ENCODE measurements around the gene TTC34. TPM values are rescaled to one million over a fixed set of nuclear protein-coding genes. Genes with fewer than 3 reads are reported as not detected.

TTC34 gene
- total and polyA plus RNA-seq, 9 of the 15 experiments (the other 6 are each of a cell fraction or from before 2014, with no cell fraction given), result 0.03 to 0.38 (median 0.05) TPM; not detected in 2

DNA sequence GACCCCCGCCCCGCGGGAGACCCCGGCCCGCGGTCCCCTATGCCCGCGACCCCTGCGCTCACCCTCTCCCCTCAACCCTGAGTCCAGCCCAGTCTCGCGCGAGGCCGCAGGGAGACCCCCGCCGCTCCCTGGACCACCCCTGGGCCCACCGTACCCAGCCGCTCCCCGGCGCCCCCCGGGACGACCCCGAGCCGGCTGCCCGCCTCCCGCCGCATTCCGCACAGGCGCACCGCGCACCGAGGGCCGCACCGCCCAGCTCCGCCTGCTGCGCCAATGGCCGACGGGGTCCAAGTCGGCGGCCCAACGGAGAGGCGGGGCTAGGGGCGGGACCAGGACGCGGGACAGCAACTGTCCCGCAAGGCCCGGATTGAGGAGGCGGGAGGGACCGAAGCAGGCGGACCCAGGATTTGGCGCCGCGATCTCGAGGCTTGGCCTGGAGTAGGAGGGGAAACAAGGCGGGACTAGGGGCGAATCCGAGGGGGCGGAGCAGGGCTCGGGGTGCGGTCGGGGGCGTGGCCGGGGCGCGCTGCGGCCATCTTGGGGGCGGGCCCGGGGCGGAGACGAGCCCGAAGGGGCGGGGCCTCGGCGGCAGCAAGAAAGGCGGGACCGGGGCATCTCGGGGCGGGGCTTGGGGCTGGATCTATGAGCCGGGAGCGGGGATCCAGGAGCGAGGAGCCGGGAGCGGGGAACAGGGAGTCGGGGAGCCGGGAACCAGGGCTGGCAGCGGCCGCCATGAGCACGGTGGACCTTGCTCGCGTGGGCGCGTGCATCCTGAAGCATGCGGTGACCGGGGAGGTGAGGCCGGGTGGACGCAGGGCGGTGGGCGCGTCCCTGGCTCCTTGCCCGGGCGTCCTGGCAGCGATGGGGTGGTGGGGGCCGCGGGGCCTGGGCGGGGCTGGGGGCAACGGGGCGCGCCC, 215.1 kb downstream of the TTC34 start, which contains the start of gene PRXL2B (continued):
- TF ChIP-seq, protein P1, sequence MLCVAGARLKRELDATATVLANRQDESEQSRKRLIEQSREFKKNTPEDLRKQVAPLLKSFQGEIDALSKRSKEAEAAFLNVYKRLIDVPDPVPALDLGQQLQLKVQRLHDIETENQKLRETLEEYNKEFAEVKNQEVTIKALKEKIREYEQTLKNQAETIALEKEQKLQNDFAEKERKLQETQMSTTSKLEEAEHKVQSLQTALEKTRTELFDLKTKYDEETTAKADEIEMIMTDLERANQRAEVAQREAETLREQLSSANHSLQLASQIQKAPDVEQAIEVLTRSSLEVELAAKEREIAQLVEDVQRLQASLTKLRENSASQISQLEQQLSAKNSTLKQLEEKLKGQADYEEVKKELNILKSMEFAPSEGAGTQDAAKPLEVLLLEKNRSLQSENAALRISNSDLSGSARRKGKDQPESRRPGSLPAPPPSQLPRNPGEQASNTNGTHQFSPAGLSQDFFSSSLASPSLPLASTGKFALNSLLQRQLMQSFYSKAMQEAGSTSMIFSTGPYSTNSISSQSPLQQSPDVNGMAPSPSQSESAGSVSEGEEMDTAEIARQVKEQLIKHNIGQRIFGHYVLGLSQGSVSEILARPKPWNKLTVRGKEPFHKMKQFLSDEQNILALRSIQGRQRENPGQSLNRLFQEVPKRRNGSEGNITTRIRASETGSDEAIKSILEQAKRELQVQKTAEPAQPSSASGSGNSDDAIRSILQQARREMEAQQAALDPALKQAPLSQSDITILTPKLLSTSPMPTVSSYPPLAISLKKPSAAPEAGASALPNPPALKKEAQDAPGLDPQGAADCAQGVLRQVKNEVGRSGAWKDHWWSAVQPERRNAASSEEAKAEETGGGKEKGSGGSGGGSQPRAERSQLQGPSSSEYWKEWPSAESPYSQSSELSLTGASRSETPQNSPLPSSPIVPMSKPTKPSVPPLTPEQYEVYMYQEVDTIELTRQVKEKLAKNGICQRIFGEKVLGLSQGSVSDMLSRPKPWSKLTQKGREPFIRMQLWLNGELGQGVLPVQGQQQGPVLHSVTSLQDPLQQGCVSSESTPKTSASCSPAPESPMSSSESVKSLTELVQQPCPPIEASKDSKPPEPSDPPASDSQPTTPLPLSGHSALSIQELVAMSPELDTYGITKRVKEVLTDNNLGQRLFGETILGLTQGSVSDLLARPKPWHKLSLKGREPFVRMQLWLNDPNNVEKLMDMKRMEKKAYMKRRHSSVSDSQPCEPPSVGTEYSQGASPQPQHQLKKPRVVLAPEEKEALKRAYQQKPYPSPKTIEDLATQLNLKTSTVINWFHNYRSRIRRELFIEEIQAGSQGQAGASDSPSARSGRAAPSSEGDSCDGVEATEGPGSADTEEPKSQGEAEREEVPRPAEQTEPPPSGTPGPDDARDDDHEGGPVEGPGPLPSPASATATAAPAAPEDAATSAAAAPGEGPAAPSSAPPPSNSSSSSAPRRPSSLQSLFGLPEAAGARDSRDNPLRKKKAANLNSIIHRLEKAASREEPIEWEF (CRISPR knock-in tag; IDR thresholded peaks at IDR 0.05), result no peak
- TF ChIP-seq TGIF2 (CRISPR knock-in tag; IDR thresholded peaks at IDR 0.05), result no peak
- TF ChIP-seq SUPT5H (IDR thresholded peaks at IDR 0.05), result no peak; the same call in 1 of the 2 replicates
- TF ChIP-seq, protein P2, sequence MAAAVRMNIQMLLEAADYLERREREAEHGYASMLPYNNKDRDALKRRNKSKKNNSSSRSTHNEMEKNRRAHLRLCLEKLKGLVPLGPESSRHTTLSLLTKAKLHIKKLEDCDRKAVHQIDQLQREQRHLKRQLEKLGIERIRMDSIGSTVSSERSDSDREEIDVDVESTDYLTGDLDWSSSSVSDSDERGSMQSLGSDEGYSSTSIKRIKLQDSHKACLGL (CRISPR knock-in tag; IDR thresholded peaks at IDR 0.05; ENCODE audit: borderline replicate concordance, poor library complexity, severe bottlenecking), result no peak
- no peak for TF ChIP-seq DNMT1 (IDR thresholded peaks at IDR 0.05)
- TF ChIP-seq LEF1 (IDR thresholded peaks at IDR 0.05), result no peak
- no peak for TF ChIP-seq ZNF143 (CRISPR knock-in tag; IDR thresholded peaks at IDR 0.05)
- TF ChIP-seq, protein P3, sequence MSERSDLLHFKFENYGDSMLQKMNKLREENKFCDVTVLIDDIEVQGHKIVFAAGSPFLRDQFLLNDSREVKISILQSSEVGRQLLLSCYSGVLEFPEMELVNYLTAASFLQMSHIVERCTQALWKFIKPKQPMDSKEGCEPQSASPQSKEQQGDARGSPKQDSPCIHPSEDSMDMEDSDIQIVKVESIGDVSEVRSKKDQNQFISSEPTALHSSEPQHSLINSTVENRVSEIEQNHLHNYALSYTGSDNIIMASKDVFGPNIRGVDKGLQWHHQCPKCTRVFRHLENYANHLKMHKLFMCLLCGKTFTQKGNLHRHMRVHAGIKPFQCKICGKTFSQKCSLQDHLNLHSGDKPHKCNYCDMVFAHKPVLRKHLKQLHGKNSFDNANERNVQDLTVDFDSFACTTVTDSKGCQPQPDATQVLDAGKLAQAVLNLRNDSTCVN (CRISPR knock-in tag; IDR thresholded peaks at IDR 0.05), result no peak
- TF ChIP-seq ZNF311 (CRISPR knock-in tag; IDR thresholded peaks at IDR 0.05), result no peak
- no peak for TF ChIP-seq ARID1B (IDR thresholded peaks at IDR 0.05)
- no peak; the same call in 1 of the 2 replicates for TF ChIP-seq MTA3 (IDR thresholded peaks at IDR 0.05; ENCODE audit: borderline replicate concordance)
- TF ChIP-seq NR4A1 (CRISPR knock-in tag; IDR thresholded peaks at IDR 0.05), result no peak
- TF ChIP-seq NR4A1 (tag; IDR thresholded peaks at IDR 0.05), result no peak
- TF ChIP-seq, protein P4, sequence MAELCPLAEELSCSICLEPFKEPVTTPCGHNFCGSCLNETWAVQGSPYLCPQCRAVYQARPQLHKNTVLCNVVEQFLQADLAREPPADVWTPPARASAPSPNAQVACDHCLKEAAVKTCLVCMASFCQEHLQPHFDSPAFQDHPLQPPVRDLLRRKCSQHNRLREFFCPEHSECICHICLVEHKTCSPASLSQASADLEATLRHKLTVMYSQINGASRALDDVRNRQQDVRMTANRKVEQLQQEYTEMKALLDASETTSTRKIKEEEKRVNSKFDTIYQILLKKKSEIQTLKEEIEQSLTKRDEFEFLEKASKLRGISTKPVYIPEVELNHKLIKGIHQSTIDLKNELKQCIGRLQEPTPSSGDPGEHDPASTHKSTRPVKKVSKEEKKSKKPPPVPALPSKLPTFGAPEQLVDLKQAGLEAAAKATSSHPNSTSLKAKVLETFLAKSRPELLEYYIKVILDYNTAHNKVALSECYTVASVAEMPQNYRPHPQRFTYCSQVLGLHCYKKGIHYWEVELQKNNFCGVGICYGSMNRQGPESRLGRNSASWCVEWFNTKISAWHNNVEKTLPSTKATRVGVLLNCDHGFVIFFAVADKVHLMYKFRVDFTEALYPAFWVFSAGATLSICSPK (IDR thresholded peaks at IDR 0.05; ENCODE audit: borderline replicate concordance), result no peak
- no peak for TF ChIP-seq SPI1 (IDR thresholded peaks at IDR 0.05; ENCODE audit: borderline replicate concordance, low read depth, low read length)
- TF ChIP-seq BACH1 (tag; IDR thresholded peaks at IDR 0.05), result no peak
